GM18870 (cell line): ENCODE data around the gene SORCS2.

ENCODE experiments used
- ATAC-seq: cut with Tn5 transposase; IDR thresholded peaks from one replicate; pipeline ENCODE4 v1.9.1; 2021; ENCODE audit warnings: moderate library complexity; ENCODE audit not compliant: unreplicated experiment

SORCS2 gene

GRCh38 chr4:7745301-7745885, 553.1 kb downstream of the SORCS2 start:
- ATAC-seq: no peak

DNA sequence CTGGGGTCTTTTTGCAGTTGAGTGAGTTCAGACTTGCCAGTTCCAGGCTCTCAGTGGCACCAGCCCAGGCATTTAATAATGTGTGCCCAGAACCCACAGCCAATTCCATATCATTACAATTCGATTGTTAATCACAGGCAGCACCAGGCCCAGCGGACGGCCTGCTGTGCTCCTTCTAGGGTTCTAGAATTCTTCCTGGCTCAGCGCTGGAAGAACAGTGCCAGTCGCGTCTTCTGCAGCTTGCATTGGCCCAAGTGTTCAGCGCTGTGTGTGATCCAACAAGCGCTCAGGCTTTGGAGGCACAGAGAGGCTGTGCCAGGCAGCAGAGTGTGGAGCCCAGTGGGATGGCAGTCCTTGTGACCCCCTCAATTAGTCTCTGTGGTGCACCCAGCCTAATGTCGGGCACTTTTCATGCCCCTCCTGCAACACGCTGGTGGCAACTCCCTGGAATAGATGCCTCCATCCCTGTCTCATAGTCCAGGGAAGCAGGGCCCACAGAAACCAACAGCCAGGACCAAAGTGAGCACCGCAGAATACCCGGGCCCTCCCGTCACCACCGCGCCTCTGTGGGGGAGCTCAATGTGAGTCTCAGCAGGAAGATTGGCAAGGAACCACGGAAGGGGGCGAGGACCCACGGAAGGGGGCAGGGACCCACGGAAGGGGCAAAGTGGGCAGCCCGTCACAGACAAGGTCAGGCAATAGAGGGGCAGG, 554.2 kb downstream of the SORCS2 start:
- no peak for ATAC-seq

DNA sequence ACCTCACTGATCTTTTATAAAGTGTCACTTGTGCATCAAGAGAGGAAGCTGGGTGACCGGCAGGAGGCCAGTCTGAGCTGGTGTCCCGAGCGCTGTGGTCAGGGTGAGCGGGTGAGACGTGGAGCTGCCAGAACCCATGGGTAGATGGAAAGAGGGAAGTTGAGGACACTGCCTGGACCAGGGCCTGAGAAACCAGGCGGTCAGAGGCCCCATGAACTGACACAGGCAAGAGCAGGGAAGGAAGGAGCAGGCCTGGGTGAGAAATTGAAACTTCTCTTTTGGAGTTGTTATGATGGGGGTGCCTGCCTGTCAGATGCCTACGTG, 554.7 kb downstream of the SORCS2 start:
- no peak for ATAC-seq

- ATAC-seq: no peak
Observed at GRCh38 chr4:7747566-7747965, 555.2 kb downstream of the SORCS2 start.

DNA sequence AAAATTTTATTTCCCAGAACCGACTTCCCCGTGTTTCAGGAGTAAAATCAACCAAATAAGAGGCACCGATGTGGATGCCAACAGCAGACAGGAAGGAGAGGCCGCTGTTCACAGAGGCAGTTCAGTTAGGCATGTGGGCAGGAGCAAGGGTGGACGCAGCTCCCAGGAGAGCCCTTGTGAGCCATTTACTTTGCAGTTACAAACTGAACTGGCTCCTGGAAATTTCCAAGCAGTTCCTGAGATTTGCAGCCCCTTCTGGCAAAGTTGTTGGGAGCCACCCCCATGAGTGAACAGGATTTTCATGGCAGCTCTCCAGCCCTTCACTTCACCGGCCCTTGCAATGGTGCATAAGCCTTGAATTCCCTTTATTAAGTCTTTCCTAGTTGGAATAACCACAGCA, 558.2 kb downstream of the SORCS2 start:
- no peak for ATAC-seq

DNA sequence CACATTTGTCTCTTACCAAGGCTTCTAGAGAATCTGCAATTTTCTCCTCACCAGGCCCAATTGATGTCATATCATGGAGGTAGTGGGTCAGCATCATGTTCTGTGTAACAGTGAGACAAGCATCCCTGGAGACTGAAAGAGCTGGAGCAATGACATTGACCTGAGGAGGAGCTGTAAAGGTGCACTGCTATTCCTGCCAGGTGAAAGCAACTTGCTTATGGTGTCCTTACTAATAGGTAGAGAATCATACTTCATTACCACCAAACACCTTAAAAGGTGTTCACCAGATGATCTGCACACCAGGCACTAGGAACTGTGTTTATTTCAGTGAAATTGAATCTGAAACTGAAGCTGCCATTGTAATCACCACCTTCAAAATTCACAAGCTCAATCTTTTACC, 558.6 kb downstream of the SORCS2 start:
- no peak for ATAC-seq

DNA sequence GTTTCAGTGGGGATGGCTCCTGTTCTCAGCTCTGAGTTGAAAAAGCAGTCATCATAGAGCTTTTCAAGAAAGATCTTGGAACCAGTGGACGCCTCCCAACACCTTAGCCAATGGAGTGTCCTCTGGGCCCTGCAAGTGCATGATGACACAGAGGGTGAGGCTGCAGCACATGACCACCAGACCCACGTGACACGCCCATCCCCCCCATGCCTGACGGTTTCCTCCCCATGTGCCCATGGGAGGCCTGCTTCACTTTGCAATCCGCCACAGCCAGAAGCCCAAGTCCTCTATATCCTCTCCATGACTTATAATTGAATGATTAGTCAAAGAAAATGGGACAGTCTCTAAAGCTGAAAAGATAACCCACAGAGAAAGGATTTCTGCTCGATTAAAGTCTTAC, 560.3 kb downstream of the SORCS2 start:
- ATAC-seq: no peak

GRCh38 chr4:7753271-7753670, 560.9 kb downstream of the SORCS2 start:
- no peak for ATAC-seq

- ATAC-seq: no peak
Observed at GRCh38 chr4:7753931-7754465, 561.7 kb downstream of the SORCS2 start.

GRCh38 chr4:7754565-7755262, 562.4 kb downstream of the SORCS2 start:
- ATAC-seq: no peak

- ATAC-seq: no peak
Observed at GRCh38 chr4:7755561-7755960, 563.2 kb downstream of the SORCS2 start.

DNA sequence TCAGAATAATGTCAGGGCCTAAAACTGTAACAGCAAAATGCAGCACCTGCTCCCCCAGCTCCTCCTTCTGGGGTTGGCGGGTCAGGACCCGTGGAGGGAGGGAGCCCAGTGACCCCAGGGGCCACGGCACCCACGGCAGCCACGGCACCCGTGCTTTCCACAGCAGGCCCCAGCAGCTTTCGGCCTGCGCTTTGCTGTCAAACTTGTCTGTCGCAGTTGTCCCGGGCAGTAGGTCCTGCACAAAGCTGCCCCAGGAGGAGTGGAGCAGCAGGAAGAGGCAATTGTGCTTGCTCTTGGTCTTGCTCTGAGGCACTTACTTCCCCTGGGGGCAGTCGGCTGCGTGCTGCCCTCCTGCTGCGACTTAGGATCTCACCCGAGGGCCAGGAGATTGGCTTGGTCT, 563.7 kb downstream of the SORCS2 start:
- ATAC-seq: no peak

GRCh38 chr4:7756561-7757355, 564.4 kb downstream of the SORCS2 start:
- ATAC-seq: no peak

DNA sequence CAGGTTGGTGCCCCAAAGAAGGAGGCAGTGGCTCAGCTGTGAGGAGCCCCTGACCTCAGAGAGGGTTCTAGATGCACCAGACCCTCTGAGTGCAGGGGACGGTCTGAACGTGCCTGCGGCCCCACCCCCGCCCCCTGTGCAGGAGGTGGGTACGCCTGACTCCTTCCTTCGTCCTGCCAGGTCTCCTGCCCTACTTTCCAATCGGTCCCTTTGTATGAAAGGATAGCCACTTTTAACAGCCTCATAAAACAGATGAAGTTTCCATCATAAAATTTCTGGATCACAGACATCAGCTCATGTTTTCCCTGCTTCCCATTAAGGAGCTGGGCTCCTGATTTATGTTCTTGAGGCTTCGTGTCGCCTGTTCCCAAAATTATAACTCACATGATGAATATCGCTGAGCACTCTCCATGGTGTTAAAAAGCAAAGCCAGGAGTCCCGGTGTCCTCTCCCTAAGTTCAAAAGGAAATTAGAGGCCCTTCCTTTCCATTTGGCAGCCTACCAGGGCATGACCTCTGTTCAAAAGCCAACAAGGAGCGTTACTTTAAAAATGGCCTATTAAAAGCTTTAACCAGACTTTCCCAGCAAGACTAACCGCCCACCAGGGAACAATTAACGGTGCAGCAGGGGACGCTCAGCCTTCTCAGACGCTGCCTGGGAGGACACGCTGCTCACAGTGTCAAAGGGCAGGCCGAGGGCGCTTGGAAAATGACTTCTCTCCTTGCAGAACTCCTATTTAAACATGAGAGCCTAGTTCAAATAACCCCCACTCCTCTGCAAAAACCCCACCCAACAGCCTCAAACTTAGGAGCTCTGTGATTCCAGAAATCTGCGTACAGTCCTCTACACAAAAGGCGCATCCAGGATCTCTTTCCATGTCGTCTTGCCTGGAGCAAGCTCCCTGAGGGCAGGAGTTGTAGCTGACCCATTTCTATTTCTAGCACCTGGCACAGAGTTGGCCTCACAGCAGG, 565.4 kb downstream of the SORCS2 start:
- no peak for ATAC-seq

DNA sequence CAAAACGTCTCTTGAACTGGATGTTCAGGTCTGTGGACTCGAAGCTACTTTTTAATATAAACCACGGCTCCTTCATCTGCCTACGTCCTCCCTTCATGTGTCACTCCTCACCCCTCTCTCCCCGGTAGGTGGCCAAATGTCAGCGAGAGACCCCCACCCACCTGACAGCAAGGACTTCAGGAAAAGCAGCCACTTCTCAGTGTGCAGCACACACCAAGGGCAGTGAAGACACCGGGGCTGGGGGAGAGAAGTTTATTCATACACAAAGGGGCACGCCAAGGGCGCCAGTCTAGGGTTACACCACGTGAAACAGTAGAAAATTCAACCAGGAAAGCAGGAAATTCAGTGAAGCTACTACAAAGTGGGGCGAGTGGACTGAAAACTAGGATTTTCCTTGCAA, 566.1 kb downstream of the SORCS2 start:
- no peak for ATAC-seq

- no peak for ATAC-seq
Observed at GRCh38 chr4:7759216-7759615, 566.9 kb downstream of the SORCS2 start.

DNA sequence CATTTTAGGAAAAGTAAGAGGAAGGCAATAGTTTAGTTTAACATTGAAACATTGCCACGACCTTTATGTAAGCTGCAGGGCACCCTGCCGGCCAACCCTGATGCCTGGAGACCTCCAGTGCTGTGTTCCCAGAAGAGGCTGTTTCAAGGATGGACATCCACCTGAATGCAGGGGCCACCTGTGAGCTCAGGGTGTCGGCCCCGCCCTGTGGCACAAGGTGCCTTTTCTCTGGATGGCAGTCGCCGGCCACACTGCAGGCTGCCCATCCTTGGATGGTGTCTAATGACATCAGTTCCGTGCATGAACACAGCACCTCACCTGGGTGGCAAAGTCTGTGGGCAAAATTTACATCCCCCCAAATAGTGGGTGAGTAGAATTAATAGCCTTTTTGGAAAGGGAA, 567.3 kb downstream of the SORCS2 start:
- no peak for ATAC-seq

- no peak for ATAC-seq
Observed at GRCh38 chr4:7760228-7760627, 567.9 kb downstream of the SORCS2 start.

DNA sequence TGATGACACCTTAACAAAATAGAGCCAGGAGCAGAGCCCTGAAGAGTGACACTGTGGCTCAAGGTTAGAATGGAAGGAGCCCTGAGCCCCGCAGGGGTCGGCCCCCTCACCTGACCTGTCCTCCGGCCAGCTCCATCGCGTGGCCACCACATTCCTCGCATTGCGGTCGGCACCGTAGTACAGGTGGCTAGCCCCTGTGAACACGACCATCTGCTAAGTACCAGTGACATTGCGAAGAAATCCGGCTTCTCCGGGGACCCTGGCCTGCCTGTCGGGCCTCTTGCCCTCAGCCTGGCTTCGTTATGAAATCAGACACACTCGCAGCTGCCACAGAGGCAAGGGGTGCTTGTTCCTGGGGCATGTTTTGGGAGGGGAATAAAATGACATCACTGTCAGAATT, 568.4 kb downstream of the SORCS2 start:
- no peak for ATAC-seq

- ATAC-seq: no peak
Observed at GRCh38 chr4:7761312-7761711, 569.0 kb downstream of the SORCS2 start.
